Stimulated activated CD4-positive, alpha-beta T cell treated with anti-CD3 and anti-CD28 coated beads, Interleukin-2, amount 100 ng/mL, for 24 hours (primary cell): ENCODE data around the gene PEAR1.
A peak's percentile ranks its signal among the peaks of the same experiment; 100 is the strongest.
"Not testable (repeated sequence)": the region's sequence is repeated elsewhere in the genome, so short reads cannot be mapped to it uniquely, and the experiment has no call there.

ENCODE experiments used
- DNase-seq, 2 donors: peaks; one replicate each; pipeline ENCODE4 v3.0.0-alpha.2; 2020

PEAR1 gene

DNA sequence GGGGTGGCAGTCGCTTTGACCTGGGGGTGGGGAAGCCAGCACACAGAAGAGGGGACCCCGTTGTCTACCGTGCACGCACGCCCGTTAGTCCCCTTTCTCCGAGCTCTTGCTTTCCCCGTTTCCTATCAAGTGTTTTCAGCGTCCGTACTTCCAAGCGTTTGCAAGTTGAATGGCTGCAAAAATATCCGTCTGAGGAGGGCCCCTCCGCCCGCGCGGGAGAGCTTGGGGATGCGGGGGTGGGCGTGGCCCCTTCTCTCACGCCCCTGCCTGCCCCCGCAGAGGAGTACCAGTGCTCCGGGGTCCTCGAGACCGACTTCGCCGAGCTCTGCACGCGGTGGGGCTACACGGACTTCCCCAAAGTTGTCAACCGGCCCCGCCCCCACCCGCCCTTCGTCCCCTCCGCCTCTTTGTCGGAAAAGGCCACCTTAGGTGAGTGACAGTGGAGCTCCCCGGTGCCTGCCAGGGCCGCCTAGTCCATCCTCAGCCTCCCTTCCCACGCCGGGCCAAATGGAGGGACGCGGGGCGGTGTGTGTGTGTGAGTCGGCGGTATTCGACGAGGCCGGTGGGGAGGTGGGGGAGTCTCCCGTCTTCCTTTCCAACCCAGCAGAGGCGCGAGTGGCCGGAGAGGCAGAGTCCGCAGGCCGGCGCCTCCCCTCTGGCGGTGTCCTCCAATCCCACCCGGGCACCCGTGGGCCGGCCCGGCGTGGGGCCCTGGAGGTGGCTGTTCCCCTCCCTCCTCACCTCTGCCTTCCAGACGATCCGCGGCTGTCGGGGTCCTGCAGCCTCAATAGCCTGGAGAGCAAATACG lies 30.4 kb downstream of the PEAR1 start:
- no peak for DNase-seq

DNA sequence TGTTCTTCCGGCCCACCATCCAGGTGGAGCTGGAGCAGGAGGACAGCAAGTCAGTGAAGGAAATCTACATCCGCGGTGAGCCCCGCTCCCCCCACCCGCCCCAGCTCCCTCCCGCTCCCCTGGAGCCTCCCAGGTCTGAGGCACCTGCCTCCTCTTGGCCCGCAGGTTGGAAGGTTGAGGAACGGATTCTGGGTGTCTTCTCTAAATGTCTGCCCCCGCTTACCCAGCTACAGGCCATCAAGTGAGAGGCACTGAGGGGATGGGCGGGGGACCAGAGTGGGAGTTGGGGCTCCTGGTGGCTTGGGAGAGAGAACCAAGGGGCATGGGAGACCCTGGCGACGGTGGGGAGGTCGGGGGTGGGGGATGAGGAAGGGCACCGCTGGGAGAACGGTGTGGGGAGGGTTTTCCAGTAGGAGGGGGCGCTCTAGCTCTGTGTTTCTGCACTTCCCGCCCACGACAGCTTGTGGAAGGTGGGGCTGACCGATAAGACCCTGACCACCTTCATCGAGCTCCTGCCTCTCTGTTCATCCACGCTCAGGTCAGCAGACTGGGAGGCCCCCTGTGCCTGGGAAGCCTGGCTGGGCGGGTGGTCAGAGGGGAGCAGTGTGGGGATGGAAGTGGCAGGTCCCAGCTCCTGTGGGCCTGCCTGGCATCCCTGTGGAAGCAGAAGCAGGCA lies 31.1 kb downstream of the PEAR1 start:
- no peak for DNase-seq

DNA sequence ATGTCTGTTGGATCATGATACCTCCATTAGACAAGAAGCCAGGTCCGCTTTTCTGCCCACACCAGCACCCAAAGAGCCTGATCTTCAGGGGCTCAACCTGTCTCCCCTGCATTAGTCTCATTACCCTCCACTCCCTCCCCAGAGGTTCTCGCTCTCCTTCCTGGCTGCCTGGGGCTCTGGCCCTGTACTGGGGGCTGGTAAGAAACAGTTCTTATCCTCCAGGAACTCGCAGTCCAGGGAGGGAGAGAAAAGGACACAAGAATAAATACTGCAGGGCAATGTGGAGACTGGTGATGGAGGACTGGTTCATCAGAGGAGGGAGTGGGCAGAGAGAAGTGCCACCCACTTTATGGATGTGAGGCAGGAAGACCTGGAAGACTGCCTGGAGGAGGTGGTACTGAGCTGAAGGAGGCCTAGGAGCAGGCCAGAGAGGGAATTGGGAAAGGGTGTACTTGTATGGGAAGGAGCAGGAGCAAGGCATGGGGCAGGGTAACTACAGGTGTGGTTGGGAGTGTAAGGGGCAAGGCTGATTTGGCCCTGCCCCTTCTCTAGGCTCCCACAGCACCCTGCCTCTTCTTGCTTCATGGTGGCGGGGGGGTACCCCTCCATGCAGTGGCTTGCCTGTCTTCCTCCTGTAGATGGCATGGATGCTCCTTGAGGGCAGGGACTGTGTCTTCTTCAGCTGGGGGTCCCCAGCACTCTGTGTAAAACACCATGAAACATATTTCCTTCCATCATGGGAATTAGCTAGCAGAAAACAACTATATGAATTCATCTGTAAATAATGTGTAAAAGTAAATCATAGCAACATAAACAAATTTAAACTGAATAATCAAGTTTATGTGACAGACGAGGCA lies 31.9 kb downstream of the PEAR1 start:
- no peak for DNase-seq

DNA sequence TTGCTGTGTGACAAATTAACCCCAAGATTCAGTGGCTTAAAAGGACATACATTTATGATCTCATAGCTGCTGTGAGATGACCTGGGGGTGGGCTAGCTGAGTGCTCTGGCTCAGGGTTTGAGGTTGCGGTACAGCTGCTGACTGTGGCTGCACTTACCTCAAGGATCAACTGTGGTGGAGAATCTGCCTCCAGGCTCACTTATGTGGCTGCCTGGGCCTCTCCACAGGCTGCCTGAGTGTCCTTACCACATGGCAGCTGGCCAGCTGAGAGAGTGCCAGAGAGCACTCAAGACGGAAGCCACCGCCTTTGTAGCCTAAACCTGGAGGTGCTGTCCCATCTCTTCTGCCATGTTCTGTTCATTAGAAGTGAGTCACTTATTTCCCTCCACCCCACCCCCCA lies 32.7 kb downstream of the PEAR1 start:
- DNase-seq = peak; percentile 39 to 59

DNA sequence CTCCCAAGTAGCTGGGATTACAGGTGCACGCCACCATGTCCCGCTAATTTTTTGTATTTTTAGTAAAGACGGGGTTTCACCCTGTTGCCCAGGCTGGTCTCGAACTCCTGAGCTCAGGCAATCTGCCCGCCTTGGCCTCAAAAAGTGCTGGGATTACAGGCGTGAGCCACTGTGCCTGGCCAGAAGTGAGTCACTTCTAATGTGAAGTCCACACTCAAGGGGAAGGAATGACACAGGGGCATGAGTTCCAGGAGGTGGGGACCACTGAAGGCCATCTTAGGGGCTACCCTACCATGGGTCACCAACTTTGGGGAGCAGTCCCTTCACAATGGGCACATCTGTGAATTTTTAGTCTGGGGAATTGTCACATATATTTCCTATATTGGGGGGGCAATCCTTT lies 33.2 kb downstream of the PEAR1 start:
- DNase-seq = not testable (repeated sequence)

DNA sequence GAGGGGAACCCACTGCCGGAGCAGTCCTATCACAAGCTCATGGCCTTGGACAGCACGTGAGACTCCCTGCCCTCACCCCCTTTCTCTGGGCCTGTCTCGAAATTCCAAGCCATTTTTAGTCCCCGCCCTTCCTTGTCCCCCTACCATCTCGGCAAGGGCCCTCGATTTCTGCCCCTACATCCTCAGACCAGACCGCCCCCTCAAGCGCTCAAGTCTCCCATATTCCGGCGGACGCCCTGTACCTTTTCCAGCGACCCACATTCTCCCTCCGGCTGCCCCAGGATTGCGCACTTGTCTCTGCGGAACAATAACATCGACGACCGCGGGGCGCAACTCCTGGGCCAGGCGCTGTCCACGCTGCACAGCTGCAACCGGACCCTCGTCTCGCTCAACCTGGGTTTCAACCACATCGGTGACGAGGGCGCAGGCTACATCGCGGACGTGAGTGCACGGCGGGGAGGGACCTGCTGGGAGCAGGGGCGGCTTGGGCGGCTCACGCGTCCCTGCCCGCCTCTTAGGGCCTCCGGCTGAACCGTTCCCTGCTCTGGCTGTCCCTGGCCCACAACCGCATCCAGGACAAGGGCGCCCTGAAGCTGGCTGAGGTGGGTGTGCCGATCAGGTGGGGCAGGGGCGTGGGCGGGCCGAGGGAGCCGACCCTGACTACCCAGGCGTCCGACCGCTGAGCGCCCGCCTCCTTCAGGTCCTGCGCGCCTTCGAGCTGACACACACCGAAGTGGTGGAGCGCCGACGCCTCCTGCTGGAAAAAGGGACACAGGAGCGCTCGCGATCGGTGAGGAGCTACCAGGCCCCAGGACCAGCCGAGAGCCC lies 33.9 kb downstream of the PEAR1 start:
- peak; percentile 70 to 80 for DNase-seq

DNA sequence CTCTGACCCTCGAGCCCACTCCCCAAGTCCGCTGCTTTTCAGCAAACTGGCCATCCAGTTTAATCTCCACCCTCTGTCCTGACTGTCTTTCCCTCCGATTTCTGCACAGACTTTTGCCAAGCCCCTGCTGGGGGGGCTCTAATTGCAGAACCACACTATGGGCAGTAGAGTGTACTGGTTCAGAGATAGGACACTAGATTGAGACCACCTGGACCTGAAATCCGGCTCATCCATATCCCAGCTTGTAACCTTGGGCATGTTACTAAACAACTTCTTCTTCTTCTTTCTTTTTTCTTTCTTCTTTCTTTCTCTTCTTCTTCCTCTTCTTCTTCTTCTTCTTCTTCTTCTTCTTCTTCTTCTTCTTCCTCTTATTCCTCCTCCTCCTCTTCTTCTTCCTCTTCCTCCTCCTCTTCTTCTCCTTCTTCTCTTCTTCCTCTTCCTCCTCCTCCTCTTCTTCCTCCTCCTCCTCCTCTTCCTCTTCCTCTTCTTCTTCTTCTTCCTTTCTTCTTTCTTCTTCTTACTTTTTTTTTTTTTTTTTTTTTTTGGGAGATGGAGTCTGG lies 34.6 kb downstream of the PEAR1 start:
- no peak for DNase-seq

DNA sequence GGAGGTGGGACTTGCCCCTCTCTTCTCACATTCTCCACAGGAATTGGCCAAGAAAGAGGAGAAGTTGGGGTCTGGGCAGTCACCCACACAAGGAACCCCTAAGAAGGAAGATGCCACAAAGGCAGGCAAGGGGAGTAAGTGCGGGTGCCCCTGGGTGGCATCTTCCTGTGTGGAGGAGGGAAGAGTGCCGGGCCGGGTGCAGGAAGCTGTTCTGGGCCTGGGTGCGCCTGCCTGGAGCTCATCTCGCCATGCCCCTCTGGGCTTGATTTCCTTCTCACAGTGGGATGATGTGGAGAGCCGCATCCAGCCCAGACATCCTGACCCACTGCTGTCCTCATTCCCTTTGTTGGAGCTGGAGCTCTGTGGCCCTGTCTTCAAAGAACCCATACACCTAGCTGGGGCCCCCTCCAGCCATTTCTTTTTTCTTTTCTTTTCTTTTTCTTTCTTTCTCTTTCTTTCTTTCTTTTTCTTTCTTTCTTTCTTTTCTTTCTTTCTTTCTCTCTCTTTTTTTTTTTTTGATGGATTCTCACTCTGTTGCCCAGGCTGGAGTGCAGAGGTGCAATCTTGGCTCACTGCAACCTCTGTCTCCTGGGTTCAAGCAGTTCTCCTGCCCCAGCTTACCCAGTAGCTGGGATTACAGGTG lies 36.2 kb downstream of the PEAR1 start:
- no peak for DNase-seq

DNA sequence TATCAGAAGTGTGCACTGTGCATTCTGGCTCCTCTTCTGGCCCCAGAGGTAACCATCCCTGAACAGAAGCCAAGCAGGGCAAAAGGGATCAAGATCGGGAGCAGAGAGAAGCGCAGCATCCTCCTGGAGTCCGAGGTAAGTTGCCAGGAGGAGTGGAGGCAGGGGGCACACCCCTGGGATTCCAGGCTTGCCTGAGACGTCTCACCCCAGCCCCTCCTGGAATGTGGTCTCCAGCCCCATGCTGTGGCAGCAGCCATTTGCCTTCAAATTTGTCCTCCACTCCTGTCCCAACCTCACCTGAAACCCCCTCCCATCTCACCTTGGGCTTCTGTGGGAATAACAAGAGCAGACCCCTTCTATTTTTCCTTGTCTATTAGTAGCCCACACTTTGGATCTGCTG lies 37.0 kb downstream of the PEAR1 start:
- no peak for DNase-seq

DNA sequence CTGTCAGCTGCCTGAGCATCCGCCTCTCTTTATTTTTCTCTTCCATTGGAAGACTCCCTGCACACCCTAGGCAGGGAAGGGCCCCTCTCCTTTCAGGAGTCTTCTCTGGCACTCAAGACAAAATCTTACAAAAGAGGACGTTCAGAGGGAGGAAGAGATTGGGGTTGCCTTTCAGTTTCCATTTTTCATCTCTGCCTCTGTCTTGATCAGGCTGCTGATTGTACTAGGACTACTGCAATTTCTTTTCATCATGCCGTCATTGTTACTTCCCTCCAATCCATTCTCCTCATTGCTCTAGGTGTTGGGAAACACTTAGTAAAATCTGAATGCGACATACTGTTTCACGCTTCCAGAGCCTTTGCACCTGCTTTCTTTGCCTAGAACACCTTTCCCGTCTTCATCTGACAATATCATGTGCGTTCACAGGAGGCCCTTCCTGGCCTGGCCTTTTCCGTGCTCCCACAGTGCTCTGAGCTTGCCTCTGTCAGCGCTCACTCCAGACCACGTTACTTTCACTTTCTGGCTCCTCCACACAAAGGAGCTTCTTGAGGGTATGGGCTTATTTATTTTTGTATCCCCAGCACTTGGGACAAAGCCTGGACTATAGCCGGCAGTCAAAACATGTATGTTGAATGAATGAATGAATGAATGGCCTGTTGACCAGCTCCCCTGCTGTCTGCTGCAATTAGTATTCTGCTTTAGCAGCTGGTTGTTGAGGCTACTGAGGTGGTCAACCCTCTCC lies 37.9 kb downstream of the PEAR1 start:
- no peak for DNase-seq

DNA sequence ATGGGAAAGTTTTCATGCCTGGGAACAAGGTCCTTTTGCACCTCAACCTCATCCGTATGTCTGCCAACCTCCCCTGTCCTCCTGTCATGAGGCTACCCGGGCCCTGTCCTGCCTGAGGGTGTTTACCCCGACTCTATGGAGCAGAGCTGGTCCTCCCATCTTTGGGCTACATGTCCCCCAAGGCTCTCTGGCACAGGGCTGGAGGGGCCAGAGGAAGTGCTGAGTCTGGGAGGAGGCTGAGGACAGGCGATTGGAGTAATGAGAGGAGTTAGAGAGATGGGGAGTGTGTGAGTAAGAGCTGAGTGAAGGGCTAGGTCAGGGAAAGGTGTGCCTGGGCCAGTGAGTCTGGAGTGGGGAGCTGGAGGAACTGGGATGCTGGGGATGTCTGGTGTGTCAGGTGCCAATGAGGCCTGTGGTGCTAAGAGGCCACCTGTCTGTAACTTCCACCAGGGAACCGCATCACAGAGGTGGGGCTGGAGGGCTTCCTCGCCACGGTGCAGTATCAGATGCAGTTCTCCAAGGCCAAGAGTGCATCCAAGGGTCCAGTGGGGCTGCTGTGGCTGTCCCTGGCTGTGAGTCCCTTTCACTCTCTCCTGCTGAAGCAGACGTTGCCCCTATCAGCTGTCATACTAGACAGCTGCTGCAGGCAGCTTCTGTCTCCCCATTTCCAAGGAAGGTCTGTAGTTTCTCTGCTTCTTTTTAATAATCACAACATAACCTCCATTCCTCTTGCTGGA lies 38.6 kb downstream of the PEAR1 start:
- no peak for DNase-seq

DNA sequence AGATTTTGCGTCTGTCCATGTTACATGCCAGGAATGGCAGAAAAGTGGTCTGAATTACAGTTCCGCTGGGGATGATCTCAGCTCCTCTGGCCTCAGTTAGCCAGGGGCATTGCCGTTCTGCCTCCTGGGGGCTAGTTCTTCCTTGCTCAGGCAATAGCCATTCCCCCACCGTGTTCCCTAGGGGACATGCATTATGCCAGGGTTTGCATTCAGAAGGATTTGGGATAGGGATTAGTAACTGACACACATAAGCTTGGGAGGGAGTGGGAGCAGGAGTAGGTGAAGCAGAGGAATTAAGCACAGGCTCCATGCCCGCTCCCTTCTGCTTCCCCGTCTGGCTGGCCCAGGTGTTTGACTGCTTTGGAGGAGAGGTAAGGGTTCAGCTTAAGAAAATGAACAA lies 39.6 kb downstream of the PEAR1 start:
- DNase-seq = no peak

DNA sequence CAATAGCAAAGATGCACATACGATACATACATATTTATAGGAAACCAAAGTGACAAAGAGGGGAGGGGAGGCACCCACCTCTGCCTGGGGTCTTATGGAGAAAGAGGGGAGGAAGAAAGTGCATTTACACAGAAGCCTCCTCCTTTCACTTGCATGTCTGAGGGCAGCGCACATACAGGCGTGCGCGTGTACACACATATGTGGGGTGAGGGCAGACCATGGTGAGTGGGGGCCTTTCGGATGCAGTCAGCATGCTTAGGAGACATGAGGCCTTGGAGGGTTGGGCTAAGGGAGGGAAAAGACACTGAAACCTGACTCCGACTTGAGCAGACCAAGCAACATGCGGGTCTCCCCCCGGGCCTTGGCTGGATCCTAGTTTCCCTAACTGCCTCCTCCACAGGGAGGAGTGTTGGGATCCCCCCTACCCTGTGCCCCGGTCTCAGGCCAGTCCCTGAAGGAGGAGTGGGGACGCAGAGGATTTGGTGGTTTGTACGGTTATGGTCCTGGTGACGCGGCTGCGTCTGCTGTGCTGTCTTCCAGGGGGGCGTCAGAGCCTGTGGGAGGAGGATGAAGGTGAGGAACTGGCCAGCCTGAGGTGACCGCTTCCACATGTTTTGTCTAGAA lies 42.1 kb downstream of the PEAR1 start:
- no peak for DNase-seq

DNA sequence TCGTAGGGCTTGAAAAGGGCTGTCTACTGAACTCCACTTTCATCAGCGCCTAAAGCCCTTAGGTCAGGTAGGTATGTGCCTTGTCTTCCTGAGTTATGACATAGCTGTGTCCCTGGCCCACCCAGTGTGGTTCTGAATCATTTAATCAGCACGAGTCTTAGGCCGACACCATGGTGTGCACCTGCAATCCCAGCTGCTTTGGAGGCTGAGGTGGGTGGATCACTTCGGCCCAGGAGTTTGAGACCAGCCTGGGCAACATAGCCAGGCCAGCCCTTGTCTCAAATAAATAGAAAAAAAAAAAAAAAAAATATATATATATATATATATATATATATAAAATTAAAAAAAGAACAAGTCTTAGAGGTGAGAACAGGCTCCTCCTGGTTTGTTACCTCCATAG lies 42.7 kb downstream of the PEAR1 start:
- no peak for DNase-seq

DNA sequence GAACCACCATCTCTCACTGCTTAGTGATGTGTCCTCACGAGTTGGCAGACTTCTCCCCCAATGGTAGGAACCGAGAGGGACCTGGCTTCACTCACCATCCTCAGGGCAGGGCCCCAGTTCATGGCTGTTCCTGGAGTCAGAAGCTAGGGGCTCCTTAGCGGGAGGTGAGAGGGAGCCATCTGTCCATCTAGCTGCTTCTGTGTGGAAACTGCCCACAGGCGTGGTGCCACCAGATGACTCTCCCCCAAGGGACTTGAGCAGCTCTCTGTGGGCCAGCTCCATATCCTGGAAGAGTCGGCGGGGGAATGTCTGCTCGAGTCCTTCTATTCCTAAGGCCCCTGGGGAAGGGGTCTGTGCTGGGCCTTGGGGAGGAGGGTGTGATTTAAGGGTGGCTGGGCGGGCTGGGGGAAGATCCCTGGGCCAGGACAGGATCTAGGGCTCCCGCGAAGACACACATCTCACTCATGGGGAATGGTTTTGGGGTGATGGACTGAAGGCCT lies 43.3 kb downstream of the PEAR1 start:
- DNase-seq = no peak

DNA sequence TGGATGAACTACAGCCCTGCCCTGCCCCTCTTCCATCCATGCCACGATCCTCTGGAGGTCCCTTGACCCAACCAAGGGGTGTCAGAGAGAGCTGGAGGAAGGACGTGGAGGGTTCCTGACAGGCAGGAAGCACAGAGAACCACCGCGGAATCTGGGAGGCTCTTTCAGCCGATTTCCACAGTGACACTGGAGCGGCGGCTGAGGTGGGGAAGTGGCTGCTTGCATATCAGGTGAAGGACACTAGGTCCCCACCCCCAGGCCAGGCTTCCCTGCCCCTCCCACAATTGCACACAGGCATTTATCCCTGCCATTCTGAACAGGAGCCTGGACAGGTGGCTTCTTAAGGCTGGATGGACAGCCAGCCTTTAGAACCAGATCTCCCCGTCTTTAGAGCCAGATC lies 44.4 kb downstream of the PEAR1 start:
- no peak for DNase-seq

DNA sequence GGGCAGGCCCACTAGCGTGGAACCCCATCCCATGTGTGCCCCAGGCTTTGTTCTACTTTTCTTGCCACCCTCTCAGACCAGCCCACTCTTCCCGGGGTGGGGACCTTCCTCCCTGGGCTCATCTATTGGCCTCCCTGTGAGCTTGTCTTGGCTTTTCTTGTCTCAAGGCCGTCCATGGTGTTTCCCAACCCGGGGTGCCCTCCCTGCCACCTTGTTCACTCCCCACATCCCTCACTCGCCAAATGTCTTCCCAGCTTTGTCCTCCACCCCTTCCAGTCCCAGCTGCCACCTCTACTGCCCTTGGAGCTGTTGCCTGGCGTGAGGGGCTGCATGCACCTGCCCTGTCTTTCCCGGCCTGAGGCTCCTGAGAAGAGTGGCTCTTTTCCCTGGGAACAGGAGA lies 45.3 kb downstream of the PEAR1 start:
- no peak for DNase-seq

DNA sequence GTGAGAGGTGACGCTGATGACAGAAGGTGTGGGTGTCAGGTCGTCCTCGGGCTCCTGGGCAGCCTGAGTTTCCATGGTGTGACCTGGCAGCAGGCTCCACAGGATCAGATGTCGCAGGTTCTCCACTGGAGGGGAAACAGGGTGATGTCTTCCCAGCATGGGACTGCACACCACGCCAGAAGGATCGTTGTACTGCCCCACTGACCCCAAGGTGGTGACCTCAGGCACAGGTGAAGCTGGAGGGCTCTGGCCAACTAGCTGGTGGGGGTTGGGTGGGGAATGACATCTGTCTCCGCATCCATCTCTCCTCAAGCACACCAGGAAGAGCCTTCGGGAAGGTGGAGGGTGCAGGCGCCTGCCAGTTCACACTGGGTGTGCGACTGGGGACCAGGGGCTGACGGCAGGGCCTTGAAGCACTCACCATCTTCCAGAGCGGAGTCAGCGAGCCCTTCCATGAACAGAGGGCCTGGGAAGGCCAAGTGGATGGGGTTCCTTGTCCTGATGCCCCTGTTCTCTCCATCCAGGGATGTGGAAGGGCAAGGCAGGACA lies 46.3 kb downstream of the PEAR1 start:
- no peak for DNase-seq

DNA sequence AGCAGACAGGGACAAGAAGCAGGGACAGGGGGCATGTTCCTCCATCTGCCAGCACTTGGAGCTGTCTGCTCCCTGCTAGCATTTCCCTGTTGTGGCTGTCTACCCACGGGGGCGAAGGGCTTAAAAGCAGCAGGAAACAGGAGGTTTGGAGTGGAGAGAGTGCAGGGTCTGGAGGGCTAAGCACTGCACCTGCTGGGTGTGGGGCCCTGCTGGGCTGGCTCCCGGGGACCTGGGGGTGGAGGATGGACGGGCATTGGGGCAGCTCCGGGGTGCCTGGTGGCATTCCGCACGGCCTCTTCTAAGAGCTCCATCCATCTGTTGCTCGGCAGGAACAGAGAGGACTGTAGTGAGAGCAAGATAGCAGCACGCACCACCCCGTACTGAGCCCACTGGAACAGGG lies 48.2 kb downstream of the PEAR1 start:
- DNase-seq = no peak
